22Rv1 (cell line): ENCODE data around the gene ACAP3.
"Not testable (repeated sequence)": the region's sequence is repeated elsewhere in the genome, so short reads cannot be mapped to it uniquely, and the experiment has no call there.

Experiments used
- H3K27ac ChIP-seq: fragments of 450-650 bp; 2 replicates; pipeline ENCODE4 v1.5.1; 2017
- ZFX ChIP-seq: fragments of 450-650 bp; IDR thresholded peaks from 2 replicates; pipeline ENCODE4 v1.6.1; 2017; ENCODE audit warnings: antibody characterized with exemption, borderline replicate concordance
- TF ChIP-seq, protein P1 (sequence below): fragments of 450-650 bp; IDR thresholded peaks from 2 replicates; pipeline ENCODE4 v1.5.1; 2017; ENCODE audit warnings: mild to moderate bottlenecking

The ACAP3 gene

DNA sequence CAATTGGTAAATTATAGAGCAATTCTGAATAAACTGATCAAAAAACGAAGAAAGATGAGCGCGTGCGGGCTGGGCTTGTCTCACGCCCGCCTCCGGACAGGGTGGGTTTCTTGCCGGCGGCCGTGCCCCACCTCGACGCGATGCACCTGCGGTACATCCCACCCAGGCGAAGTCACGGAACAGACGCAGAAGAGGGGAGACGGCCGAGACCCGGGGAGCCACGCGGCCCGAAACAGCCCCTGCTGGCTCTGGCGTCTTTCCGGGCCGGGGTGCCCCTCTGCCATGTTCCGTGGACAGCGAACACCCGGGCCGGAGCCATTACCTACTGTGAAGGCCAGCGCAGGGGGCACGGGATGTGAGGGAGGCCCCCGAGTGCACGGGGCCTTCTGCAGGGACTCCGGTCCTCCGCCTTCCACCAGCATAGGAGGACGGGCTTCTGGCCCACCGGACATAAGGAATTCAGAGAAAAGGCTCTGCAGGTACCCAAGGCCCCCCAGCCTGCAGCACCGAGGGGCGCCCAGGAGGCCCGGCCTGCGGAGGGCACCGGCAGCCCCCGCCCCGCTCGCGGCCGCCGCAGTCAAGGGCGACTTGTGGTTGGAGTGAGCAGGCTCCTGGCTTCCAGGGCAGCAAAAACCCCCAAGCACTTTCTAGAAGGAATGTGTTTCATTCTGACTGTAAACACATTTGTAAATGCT, 53.6 kb downstream of the ACAP3 start:
- TF ChIP-seq ZFX: no peak
- TF ChIP-seq, protein P1, sequence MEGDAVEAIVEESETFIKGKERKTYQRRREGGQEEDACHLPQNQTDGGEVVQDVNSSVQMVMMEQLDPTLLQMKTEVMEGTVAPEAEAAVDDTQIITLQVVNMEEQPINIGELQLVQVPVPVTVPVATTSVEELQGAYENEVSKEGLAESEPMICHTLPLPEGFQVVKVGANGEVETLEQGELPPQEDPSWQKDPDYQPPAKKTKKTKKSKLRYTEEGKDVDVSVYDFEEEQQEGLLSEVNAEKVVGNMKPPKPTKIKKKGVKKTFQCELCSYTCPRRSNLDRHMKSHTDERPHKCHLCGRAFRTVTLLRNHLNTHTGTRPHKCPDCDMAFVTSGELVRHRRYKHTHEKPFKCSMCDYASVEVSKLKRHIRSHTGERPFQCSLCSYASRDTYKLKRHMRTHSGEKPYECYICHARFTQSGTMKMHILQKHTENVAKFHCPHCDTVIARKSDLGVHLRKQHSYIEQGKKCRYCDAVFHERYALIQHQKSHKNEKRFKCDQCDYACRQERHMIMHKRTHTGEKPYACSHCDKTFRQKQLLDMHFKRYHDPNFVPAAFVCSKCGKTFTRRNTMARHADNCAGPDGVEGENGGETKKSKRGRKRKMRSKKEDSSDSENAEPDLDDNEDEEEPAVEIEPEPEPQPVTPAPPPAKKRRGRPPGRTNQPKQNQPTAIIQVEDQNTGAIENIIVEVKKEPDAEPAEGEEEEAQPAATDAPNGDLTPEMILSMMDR: no peak
- H3K27ac ChIP-seq: no peak overlapping the region

- H3K27ac ChIP-seq: no peak overlapping the region
- TF ChIP-seq ZFX: no peak
- TF ChIP-seq, protein P1: no peak
Measured at GRCh38 chr1:1253314-1253713, 54.4 kb downstream of the ACAP3 start.

DNA sequence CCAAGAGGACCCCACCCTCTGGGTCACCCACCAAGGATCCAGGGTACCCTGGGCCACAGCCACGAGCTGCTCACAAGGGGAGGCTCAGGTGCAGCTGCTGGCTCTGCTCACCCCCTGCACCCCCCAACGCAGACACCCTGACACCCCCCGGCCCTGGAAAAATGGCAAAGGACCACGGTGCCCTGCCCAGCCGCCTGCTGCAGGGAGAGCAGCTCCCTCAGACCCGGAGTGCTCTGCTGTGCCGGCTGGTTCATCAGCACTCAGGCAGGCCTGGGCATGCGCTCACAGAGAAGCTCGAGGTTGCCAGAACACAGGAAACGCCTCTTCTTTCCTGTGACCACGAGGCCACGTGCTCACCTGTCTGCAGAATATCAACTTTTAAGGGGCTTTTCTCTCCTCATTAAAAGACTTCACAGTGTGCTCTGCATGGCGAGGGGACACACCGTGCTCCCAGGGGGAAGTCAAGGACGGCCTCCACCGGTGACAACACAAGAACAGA, 56.9 kb downstream of the ACAP3 start:
- peak overlapping the region; percentile 37; the same call in 1 of the 2 replicates for H3K27ac ChIP-seq
- TF ChIP-seq ZFX: no peak
- TF ChIP-seq, protein P1: no peak

DNA sequence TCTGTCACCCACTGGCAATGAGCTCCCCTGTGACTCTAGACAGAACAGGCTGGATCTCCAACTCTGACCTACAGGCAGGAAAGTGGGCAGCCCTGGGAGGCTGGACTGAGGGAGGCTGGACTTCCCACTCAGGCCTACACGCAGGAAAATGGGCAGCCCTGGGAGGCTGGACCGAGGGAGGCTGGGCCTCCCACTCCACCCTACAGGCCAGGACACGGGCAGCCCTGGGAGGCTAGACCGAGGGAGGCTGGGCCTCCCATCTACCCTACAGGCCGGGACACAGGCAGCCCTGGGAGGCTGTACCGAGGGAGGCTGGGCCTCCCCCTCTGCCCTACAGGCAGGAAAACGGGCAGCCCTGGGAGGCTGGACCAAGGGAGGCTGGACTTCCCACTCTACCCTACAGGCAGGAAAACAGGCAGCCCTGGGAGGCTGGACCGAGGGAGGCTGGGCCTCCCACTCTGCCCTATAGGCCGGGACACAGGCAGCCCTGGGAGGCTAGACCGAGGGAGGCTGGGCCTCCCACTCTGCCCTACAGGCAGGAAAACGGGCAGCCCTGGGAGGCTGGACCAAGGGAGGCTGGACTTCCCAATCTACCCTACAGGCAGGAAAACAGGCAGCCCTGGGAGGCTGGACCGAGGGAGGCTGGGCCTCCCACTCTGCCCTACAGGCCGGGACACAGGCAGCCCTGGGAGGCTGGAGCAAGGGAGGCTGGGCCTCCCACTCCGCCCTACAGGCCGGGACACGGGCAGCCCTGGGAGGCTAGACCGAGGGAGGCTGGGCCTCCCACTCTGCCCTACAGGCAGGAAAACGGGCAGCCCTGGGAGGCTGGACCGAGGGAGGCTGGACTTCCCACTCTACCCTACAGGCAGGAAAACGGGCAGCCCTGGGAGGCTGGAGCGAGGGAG, 59.5 kb downstream of the ACAP3 start:
- not testable (repeated sequence) for H3K27ac ChIP-seq

DNA sequence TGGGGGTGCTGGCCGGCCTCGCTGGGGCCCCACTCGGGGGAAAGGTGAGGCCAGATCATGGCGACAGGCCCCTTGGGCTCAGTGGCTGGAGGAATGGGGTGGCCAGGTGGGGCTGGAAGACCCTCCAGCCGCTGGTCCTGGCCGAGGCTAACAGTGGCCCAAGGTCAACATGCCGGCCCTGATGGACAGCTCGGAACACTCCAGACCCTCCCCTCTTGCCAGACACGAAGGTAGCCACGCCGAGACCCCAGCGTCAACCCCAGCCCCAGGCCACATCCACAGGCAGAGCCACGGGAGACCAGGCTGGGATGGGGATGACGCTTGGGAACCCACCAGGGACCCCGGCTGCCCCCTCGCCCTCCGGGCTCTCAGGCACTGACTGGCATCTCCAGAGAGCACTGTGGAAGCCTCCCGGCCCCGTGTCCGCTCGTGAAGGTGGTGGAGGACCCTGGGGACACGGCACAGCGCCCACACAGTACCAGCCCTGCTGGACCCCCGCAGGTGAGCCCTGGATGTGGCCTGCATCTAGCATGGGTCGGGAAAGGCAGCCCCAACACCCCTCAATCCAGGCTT, 60.3 kb downstream of the ACAP3 start:
- no peak overlapping the region for H3K27ac ChIP-seq
- TF ChIP-seq, protein P1: no peak
- TF ChIP-seq ZFX: no peak

GRCh38 chr1:1246577-1247340, 61.0 kb downstream of the ACAP3 start, which contains the start of gene C1QTNF12:
TSS of gene C1QTNF12 (minus strand) at chr1:1246722. CDS start at chr1:1246690, 32 bp downstream.
- TF ChIP-seq, protein P1: no peak
- no peak for TF ChIP-seq ZFX
- no peak within 1 kb of the TSS for H3K27ac ChIP-seq
